ENCODE results near the gene OSBPL6. TPM values are rescaled to one million over a fixed set of nuclear protein-coding genes. Genes with fewer than 3 reads are reported as not detected.
A peak's percentile ranks its signal among the peaks of the same experiment; 100 is the strongest.

Gene OSBPL6
- total RNA-seq, 1 experiment from 2014 or later = 12.3 TPM

DNA sequence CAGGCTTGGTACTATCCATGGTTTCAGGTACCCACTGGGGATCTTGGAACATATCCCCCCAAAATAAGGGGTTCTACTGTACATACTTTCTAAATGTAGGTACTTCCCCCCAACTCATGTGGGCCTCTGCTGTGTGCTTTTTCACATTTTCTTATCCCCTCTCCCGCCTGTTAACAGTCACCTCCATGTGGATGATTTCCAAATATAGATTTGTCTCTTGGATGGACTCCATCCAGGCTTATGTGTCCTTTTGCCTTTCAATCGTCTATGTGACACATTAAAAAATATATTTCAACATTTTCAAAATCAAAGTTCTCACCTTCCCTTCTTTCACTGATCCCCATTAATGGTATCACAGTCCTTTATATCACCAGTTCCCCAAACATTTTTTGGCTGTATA is 44.4 kb downstream of the OSBPL6 start:
- DNase-seq (ENCODE audit: low read depth) = no peak

DNA sequence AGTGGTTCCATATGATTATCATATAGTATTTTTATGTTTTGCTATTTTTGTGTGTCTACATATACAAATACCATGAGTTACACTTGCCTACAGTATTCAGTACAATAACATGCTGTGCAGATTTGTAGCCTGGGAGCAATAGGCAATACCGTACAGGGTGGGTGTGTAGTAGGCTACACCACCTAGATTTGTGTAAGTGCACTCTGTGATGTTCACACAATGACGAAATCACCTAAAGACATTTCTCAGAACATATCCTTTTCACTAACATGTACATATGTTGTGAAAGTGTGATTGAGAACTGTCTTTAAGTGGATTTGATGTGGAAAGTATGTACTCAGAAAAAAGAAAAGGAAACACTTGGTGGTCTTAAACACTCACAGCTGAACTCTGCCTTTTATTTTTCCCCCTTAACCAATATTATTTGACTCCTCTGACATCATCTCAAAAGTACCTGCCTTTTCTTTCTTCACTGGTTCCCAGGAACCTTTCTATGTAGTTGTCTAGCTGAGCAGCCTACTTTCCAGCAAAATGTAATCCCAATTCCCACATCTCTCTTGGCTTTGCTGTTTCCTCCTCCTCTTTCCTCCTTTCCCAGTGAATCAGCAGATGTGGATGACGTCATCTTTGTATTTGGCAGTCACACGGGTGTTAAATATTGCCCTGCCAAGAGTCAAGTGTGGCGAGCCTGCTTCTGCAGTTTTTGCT is 47.7 kb downstream of the OSBPL6 start:
- DNase-seq (ENCODE audit: low read depth) = peak; percentile 91

DNA sequence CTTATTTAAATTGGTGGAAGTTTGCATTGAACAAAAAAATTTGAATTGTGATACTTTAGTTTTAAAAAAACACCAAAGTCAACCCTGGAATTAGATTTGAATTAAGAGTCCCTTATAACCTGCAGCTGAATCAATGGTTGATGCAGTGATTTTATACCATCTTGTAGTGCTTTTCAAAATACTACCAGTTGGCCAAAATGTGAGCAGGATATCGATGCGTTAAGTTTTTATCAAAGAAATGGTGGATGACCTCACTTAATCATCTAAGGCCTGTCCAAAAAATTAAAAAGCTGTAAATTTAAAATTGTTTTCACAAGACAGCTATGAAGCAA is 48.2 kb downstream of the OSBPL6 start:
- DNase-seq (ENCODE audit: low read depth) = no peak

DNA sequence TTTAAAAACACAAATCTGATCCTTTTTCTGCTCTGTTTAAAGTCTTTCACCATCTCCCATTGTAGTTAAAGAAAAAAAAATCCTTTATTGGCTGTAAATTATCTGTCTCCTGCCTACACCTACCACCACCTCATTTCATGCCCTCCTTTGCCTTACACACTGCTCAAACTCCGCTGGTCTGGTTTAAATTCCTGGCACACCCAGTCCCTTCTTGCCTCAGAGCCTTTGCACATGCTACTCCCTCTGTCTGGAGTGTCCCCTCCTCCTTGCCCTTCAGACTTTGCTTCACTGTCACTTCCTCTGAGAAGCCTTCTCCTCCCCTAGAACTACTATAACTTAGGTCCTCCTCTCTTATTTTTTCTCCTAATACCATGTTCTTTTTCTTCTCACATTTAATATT is 49.6 kb downstream of the OSBPL6 start:
- DNase-seq (ENCODE audit: low read depth) = no peak

DNA sequence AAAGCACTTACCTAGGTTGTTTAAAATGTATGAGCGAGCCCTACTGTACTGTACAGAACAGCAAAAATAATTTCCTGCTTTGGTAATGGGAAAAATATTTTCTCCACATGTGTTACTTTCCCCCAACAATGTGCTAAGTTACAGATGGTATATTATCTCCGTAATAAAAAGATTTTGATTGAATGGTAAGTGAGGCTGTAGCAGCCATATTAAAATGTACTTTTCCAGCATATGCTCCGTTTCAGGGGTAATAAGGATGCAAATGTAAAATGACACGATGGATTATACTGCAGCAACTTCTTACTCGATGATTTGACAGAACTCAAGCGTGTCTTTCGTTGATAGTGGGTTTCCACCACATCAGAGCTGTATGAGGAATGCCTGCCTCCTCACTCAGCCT is 50.5 kb downstream of the OSBPL6 start:
- DNase-seq (ENCODE audit: low read depth) = no peak

DNA sequence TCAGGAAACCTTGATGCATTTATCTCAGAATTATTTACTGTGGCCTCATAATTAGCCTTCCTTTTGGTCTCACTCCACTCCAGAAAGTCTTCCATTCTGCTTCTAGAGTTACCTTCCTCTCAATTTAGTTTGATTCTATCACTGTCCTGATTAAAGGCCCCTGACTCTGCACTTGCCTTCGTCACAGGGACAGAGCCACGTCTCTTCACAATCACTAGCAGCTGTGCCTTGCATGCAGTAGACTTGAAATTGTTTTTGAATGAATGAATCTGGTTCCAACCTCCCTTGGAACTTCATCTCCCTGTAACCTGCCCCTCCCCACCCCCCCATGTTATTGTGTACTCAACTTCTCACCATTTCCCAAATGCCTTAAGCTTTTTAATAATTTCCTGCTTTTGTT is 52.4 kb downstream of the OSBPL6 start:
- DNase-seq (ENCODE audit: low read depth) = no peak

DNA sequence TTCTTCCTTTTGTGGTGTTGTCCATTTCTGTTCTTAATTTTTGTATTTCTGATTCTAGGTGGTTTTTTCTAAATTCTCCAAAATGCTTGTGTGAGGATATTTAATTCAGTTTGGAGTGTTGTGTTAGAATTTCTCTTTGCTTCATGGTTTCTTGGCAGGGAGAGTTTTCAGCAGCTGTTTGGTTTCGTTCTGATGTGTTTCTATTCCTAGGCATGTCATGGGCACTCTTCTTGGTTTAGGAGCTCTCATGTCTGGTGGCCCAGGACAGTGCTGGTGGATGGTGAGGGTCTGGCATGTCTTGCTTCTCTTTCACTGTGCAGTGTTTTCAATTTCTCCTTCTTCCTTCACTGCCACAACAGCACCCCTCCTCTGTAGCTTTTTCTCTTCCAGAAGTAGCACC is 52.9 kb downstream of the OSBPL6 start:
- no peak for DNase-seq (ENCODE audit: low read depth)

DNA sequence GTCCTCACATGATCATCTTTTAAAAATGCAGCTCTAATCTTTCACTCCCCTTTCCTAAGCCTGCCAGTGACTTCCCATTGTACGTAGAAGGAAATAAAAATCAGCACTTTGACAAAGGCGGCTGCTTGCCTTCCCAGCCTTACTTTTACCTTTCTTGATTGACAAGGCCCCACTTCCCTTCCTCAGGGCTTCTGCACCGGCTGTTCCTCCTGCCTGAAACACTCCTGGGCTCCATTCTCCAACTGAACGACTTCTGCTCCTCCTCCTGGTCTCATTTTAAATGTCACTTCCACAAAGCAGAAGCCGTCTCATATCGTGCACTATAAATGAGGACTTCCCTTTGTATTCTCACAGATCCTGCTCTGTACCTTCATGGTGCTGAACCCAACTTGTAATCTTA is 56.1 kb downstream of the OSBPL6 start:
- no peak for DNase-seq (ENCODE audit: low read depth)

DNA sequence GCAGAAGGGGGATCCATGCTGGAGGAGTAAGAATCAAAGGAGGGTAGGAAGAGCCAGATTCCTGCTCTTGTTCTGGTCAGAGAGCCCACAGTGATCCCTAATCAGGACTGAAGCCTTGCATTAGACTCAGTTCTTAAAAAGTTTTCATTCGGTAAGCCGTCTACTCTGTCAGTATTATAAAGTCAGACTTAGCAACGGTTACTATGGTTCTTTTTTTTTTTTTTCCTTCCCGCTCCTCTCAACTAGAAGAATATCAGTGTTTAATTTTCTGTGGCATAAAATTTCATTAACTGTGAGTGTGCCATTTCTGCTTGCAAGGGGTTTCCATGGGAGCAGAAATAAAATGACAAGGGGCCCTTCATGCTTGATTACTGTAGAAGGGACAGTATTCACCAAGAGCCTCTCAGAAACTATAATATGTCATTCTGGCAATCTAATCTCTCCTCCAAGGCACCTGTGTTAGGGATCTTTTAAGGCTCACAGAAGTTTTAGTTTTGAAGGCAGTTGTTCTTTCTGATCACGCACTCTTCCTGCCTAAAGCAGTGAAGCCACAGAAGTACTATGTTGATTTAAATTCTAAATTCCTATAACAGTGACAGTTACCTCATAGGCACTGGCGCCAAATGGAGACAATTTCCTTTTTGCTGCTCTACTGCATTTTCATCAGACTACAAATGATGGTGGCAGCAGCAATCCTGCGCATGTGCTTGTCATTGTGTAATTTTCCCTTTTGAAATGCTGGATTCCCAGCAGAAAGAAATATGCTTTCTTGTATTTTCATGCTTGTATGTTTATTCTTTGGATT is 57.0 kb downstream of the OSBPL6 start:
- no peak for DNase-seq (ENCODE audit: low read depth)

DNA sequence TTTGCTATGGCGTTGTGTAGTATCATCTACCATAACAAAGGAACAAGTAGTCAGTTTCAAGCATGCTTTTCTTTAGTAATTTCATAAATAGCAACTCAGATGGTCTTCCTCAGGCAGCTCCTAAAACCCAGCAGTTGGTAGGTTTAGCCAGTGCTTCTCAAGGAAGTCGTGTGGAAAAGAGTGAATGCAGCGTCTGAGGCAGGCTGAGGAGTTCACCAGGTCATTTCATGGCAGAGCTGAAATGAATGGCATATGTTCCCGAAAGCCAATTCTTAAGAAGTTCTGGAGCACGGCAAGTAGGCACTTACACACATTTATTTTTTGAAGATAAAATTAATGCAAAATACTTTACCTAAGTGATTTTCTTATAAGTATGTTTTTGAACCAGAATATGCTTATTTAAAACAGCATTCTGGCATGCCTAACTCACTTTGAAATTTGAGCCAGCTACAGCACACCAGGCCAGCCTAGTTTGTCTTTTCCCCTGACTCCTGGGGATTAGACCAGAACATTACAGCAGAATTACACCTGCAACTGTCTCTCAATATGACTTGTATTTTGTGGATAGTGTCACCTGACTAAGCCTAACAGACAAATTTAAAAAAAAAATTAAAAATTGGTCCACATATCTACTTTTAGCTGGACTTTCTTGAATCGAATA is 62.2 kb downstream of the OSBPL6 start:
- DNase-seq (ENCODE audit: low read depth) = no peak

DNA sequence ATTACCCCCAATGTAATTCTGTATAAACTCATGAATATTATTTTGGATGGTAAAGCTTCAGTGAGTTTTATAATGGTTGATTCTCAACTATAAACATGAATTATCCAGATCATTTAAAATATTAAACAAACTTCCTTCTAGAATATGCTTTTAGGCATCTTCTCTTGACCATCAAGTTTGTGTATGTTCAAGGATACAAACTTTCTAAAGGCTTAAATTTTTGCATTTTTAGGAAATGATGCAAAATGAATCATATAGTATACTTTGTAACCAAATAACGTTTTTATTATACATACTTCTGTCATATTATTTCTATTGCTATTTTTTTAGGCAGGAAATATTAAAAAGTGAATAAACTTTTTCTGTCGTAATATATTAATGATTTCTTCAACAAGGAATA is 62.8 kb downstream of the OSBPL6 start:
- no peak for DNase-seq (ENCODE audit: low read depth)

DNA sequence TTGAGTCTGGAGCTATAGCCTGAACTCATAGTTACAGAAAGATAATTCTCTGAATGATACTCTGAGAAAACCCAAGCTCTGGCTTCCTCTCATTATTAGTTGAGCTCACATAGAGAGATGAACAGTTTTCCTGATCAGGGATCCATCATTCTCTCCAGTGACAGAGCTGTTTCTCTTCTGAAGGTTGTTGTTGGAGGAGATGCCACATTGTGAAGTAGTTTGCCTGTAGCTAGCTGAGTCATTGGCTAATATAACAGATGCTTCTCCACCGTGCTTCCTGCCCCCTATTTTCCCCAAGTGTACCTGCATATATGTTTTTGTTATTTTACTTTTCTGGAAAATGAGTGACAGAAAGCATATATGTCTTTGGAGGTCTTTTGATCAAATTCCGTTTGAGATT is 64.6 kb downstream of the OSBPL6 start:
- DNase-seq (ENCODE audit: low read depth) = peak; percentile 61

DNA sequence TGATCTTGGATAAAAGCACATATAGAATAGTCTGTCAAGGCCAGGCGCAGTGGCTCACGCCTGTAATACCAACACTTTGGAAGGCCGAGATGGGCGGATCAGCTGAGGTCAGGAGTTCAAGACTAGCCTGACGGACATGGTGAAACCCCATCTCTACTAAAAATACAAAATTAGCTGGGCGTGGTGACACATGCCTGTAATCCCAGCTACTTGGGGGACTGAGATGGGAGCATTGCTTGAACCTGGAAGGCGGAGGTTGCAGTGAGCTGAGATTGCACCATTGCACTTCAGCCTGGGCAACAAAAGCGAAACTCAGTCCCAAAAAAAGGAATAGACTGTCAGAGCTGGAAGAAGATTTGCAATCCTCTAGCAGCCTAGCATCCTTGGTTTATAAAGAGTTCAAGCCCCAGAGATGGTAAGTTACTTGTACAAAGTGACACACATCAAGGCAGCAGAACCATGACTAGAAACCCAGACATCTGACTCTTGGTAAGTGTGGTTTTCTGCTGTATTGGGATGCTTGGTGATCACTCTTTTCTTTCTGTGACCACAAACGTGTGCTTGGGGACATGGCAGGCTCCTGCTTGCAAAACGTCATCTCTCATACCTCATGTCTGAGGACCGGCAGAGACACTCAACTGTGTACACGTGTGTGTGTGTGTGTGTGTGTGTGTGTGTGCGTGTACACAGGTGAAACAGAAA is 69.0 kb downstream of the OSBPL6 start:
- no peak for DNase-seq (ENCODE audit: low read depth)

DNA sequence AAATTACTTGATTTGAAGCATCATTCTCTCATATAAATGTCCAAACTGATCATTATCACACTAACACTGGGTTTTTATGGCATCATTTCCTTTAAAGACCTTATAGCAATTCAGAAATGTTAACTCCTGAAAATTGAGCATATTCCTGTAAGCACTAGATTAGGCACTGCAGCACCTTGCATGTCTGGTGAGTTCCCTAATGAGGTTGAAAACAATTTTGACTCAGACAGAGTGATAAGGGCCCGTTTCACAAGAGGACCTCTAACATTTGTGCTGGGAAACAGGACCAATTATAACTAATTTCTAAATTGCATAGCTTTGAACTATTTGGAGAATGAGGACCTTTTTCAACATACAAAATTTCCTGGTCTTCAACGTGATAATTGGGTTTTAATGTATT is 69.9 kb downstream of the OSBPL6 start:
- no peak for DNase-seq (ENCODE audit: low read depth)

DNA sequence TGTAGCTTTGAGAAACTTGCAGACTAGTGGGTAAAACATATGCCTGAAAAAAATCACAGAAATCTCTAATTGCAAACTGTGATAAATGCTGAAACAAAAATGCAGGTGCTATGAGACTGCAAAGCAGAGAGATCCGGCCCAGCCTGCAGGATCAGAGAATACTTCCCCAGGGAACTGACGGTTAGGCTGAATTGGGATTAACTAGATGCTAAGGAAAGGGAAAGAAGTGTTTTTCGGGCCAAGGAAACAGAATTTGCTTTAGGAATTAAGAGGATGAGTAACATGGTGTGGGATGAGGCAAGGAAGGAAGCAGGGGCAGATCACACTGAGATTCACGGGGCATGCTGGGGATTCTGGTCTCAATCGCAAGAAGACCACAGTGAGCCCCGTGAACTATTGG is 71.5 kb downstream of the OSBPL6 start:
- DNase-seq (ENCODE audit: low read depth) = no peak

DNA sequence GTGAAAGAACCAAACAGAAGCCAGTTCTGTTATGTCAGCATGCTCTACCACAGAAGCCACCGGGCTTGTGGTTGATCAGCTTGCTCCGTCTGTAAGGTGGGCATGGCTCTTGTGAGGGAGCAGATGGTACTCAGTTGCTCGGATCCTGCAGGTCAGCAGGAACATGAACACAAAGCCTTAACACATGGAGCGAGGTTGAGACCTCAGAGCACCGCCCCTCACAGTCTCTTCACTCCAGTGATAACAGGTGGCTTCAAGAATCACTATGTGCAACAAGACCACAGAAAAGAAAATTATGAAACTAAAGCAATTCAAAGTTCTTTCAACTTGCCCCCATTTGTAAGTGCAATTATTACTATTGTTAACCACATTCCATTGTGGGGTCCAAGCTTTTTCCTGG is 72.1 kb downstream of the OSBPL6 start:
- DNase-seq (ENCODE audit: low read depth) = no peak

DNA sequence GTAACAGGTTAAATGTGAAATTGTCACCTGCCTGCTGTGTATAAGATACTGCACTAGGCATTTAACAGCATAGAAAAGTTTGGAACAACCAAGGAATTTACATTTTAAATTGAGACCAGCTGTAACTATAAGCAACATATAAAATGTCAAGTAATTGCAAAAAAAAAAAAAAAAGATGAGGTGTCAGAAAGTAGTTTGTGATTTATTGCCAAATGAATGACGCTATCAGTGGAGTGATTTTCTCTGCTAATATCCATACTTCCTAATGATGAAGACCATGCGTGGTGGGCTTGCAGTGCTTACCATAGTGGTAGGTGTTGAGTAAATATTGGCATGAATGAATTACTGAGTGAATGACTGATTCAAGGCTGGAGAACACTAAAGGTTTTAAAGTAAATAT is 73.3 kb downstream of the OSBPL6 start:
- no peak for DNase-seq (ENCODE audit: low read depth)

DNA sequence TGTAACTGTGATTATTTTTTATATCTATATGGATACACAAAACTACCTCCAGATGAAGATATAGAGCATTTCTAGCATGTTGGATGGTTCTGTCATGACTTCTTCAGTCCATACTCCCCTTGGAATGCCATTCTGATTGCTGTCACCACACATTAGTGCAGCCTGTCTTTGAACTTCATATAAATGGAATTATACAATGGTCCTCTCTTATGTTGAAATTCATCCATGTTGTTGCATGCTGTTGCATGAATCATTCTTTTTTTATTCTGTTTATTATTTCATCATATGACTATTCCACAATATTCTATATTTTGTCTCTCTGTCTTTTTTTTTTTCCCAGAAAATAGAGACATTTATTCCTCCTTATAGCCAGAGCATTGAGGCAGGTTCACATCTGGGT is 74.1 kb downstream of the OSBPL6 start:
- no peak for DNase-seq (ENCODE audit: low read depth)

DNA sequence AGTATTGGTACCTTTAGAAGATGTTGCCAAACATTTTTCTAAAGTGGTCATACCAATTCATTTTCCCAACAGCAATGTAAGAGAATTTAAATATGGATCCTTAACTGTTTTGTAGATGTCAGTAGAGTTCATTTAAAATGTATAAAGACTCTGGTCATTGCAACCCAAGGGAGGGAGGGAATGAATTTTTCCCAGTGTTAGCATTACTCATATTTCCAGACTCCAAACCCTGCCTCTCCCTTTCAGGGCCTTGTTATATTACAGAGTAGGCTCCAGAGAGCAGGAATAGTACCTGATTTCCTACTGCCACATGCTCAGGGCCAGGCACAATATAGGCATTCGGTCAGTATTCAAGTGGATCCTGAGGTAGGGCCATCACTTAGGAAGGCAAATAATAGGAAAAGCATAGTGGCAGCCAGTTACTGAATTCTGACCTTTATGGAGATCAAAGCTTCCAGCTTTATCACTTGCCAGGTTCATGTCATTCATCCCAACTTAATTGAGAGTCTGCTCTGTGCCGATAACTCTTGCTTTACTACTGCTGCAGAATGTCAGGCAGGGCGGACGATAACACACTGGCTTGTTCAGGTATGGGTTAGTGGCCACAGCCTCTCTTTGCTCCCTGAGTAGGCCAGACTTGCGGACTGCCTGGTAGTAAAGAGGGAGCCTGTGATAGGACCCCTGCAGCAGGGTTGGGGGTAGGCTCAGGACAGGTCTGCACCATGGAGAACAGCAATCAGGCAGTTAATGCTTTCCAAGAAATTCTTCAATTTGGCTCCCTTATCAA is 75.3 kb downstream of the OSBPL6 start:
- DNase-seq (ENCODE audit: low read depth) = no peak

DNA sequence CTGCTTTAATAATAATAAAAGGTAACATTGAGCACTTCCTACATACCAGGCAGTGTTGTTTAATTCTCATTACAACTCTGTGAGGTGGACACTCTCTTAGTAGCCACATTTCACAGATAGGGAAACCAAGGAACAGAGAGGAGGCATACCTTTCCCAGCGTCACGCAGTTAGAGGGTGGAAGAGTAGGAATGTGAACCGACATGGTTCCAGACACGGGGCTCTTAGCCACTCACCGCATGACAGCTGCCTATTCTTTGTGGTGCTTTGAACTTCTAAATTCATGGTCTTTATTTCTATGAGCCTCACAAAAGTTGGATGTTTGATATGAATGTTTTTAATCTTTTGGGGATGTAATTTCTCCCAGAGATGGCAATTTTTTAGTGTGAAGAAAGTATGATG is 76.0 kb downstream of the OSBPL6 start:
- no peak for DNase-seq (ENCODE audit: low read depth)

DNA sequence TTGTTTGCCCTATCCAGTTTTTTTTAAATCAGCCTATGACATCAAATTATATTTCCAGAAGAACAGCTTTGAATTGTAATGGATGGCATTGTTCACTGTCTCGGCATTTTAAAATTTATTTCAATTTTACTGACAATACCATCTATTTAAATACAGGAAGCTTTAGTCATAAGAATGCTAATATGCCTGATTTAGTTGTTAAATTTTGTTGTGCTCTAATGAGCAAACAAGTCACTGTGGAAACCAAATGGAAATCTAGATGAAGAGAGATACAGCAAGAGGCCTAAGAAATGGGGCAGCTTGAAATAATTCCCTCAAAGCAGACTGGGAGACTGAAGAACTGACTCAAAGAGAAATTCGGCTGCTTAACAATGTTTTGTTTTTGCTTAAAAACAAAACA is 76.8 kb downstream of the OSBPL6 start:
- no peak for DNase-seq (ENCODE audit: low read depth)
